ENCODE results near the gene MAPRE2.

Gene MAPRE2

DNA sequence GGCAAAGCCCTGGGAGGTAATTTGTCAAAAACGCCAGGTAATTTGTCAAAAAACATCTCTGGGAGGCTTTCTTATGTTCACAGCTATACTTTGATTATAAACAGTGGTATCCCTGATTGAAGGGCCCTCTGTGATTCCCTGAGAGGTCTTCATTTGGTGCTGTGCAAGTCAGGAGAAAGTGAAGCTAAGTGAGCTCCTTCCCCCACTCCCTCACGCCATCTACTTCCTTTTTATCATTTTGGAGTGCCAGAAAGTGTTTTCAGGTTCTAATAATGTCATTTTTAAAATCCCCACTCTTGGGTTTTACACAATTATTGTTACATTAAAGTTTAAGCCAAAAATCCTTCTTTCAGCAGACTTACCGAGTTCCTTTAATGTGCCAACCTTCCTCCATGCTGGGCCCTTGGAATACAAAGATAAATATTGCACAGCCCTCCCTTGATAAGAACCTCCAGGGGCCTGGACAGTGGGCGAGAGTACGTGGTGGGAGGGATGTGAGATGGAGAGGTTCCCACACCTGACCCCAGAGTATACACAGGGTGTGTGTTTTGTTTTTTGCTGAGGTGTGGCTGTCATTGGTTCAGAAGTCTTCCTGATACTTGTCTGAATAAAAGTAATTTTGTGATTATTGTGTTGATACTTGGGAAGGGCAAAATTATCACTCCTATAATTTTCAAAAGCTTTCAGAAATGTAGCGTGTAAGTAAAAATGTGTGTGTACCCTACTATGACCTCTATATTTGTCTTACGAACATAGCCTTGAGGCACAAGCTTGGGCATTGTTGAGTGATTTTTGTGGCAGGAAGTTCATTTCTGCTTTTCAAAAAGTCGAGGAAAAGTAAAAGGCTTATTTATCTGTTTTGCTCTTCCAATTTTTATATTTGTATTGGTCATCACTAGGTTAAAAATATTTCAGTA is 8.2 kb downstream of the MAPRE2 start:
- Histone ChIP-seq H4K20me1 (ENCODE audit: low read depth, low read length) (peaks cover 6% of the 10 kb centered on the region; the same call in 1 of the 2 replicates), H3K9me3 (ENCODE audit: insufficient read depth, low read length) (no peaks in the 10 kb centered on the region), H3K36me3 (ENCODE audit: low read length) (no peaks in the 10 kb centered on the region), H3K79me2 (ENCODE audit: insufficient read depth, low read length) (peaks cover 5% of the 10 kb centered on the region; the same call in 1 of the 2 replicates), H3K27ac (ENCODE audit: low read depth, low read length) (no peak overlapping the region), H3K4me2 (ENCODE audit: low read depth, low read length, poor library complexity, severe bottlenecking) (no peak overlapping the region), H3K4me3 (ENCODE audit: insufficient read depth, low read length, poor library complexity, severe bottlenecking) (no peak overlapping the region), H3K27me3 (ENCODE audit: low read length) (no peaks in the 10 kb centered on the region), H2AFZ (ENCODE audit: low read depth, low read length, severe bottlenecking) (no peak overlapping the region), H3K9me2 (replicated peaks; ENCODE audit: insufficient read depth, low read length) (no peaks in the 10 kb centered on the region), H3K9ac (ENCODE audit: low read length) (no peak overlapping the region), H3F3A (ENCODE audit: insufficient read depth) (no peaks in the 10 kb centered on the region)
- TF ChIP-seq, protein P1, sequence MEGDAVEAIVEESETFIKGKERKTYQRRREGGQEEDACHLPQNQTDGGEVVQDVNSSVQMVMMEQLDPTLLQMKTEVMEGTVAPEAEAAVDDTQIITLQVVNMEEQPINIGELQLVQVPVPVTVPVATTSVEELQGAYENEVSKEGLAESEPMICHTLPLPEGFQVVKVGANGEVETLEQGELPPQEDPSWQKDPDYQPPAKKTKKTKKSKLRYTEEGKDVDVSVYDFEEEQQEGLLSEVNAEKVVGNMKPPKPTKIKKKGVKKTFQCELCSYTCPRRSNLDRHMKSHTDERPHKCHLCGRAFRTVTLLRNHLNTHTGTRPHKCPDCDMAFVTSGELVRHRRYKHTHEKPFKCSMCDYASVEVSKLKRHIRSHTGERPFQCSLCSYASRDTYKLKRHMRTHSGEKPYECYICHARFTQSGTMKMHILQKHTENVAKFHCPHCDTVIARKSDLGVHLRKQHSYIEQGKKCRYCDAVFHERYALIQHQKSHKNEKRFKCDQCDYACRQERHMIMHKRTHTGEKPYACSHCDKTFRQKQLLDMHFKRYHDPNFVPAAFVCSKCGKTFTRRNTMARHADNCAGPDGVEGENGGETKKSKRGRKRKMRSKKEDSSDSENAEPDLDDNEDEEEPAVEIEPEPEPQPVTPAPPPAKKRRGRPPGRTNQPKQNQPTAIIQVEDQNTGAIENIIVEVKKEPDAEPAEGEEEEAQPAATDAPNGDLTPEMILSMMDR (IDR thresholded peaks at IDR 0.05; ENCODE audit: insufficient read depth, low read length, poor library complexity, severe bottlenecking), result no peak
- no peak for TF ChIP-seq EZH2phosphoT487 (conservative IDR thresholded peaks at IDR 0.05; ENCODE audit: low read length)

DNA sequence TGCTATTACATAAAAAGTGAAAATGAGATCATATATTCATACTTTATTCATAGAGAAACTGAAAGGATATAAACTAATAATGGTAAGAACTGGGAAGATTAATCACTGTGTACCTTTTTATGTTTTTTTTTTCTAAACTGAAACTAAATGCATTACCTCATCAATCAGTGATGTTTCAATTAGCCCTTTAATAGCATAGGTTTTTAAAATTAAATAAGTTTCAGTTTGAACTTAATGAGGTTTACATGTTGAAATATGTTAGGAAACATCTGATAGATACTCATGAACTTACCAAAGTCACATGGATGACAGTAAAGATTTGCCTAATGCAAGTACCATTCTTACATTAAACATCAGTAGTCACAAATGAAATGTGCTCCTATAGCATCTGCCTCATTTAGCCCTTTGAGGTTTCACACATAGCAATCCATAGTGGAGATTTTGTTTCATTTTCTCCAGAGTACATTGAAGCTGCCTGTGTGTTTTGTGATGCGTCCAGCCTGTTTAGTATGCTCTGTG is 8.9 kb downstream of the MAPRE2 start:
- peaks cover 8% of the 10 kb centered on the region; the same call in 1 of the 2 replicates for H4K20me1 ChIP-seq (ENCODE audit: low read depth, low read length)
- H3K4me3 ChIP-seq (ENCODE audit: insufficient read depth, low read length, poor library complexity, severe bottlenecking), result no peak overlapping the region
- no peak overlapping the region for H3K9ac ChIP-seq (ENCODE audit: low read length)
- peaks cover 5% of the 10 kb centered on the region; the same call in 1 of the 2 replicates for H3K79me2 ChIP-seq (ENCODE audit: insufficient read depth, low read length)
- no peak overlapping the region for H3K4me2 ChIP-seq (ENCODE audit: low read depth, low read length, poor library complexity, severe bottlenecking)
- no peak overlapping the region for H2AFZ ChIP-seq (ENCODE audit: low read depth, low read length, severe bottlenecking)
- no peaks in the 10 kb centered on the region for H3F3A ChIP-seq (ENCODE audit: insufficient read depth)
- no peaks in the 10 kb centered on the region for H3K9me2 ChIP-seq (replicated peaks; ENCODE audit: insufficient read depth, low read length)
- no peaks in the 10 kb centered on the region for H3K27me3 ChIP-seq (ENCODE audit: low read length)
- no peak for TF ChIP-seq EZH2phosphoT487 (conservative IDR thresholded peaks at IDR 0.05; ENCODE audit: low read length)
- TF ChIP-seq, protein P1 (IDR thresholded peaks at IDR 0.05; ENCODE audit: insufficient read depth, low read length, poor library complexity, severe bottlenecking), result no peak
- no peaks in the 10 kb centered on the region for H3K9me3 ChIP-seq (ENCODE audit: insufficient read depth, low read length)
- H3K27ac ChIP-seq (ENCODE audit: low read depth, low read length), result no peak overlapping the region
- no peaks in the 10 kb centered on the region for H3K36me3 ChIP-seq (ENCODE audit: low read length)

DNA sequence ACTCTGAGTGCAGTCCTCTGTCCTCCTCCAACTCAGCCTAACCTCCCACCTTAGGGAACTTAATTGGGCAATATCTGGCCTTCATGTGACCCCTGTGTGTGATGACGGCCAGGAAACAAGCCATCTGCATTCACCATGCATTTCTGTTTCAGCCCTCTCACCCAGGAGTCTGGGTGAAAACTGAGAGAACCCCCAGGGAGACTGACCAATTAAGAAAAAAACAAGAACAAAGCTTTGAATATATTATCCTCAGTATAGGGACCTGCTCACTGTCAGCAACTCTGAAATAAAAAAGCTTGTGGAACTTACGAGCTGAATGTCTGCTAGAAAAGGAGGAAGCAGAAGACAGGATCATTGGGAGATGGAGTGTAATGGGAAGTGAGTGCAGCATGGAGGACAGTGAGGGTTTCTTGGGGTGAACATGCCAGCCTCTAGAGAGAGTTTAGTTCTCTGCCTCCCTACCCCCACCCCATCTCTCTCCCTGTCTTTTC is 9.5 kb downstream of the MAPRE2 start:
- Histone ChIP-seq H3K9me2 (replicated peaks; ENCODE audit: insufficient read depth, low read length) (no peaks in the 10 kb centered on the region), H3K27ac (ENCODE audit: low read depth, low read length) (no peak overlapping the region), H3K79me2 (ENCODE audit: insufficient read depth, low read length) (peaks cover 5% of the 10 kb centered on the region; the same call in 1 of the 2 replicates), H3K4me3 (ENCODE audit: insufficient read depth, low read length, poor library complexity, severe bottlenecking) (no peak overlapping the region), H3K4me2 (ENCODE audit: low read depth, low read length, poor library complexity, severe bottlenecking) (no peak overlapping the region), H3F3A (ENCODE audit: insufficient read depth) (no peaks in the 10 kb centered on the region), H2AFZ (ENCODE audit: low read depth, low read length, severe bottlenecking) (no peak overlapping the region), H3K36me3 (ENCODE audit: low read length) (no peaks in the 10 kb centered on the region), H3K27me3 (ENCODE audit: low read length) (no peaks in the 10 kb centered on the region), H3K9me3 (ENCODE audit: insufficient read depth, low read length) (no peaks in the 10 kb centered on the region), H3K9ac (ENCODE audit: low read length) (no peak overlapping the region), H4K20me1 (ENCODE audit: low read depth, low read length) (peaks cover 8% of the 10 kb centered on the region; the same call in 1 of the 2 replicates)
- TF ChIP-seq, protein P1 (IDR thresholded peaks at IDR 0.05; ENCODE audit: insufficient read depth, low read length, poor library complexity, severe bottlenecking), result no peak
- no peak for TF ChIP-seq EZH2phosphoT487 (conservative IDR thresholded peaks at IDR 0.05; ENCODE audit: low read length)

Data from SU-DHL-6 (cell line).